LNCaP clone FGC (cell line): ENCODE results near the gene CASP6.

Experiments
- DNase-seq: peaks from one replicate; pipeline ENCODE4 v3.0.0-alpha.2; 2011; ENCODE audit warnings: low read depth
- H3K4me3 ChIP-seq: 2 replicates; pipeline ENCODE4 v1.5.1; 2011; ENCODE audit warnings: mild to moderate bottlenecking, low read depth, low read length, control low read depth
- TF ChIP-seq, protein P1 (sequence below): IDR thresholded peaks from 2 replicates; pipeline ENCODE4 v1.5.1; 2012; ENCODE audit warnings: mild to moderate bottlenecking; ENCODE audit not compliant: control insufficient read depth, insufficient read depth; ENCODE audit errors: extremely low read depth

Gene CASP6

GRCh38 chr4:109721033-109721432 lies 17.8 kb upstream of the CASP6 start:
- TF ChIP-seq, protein P1, sequence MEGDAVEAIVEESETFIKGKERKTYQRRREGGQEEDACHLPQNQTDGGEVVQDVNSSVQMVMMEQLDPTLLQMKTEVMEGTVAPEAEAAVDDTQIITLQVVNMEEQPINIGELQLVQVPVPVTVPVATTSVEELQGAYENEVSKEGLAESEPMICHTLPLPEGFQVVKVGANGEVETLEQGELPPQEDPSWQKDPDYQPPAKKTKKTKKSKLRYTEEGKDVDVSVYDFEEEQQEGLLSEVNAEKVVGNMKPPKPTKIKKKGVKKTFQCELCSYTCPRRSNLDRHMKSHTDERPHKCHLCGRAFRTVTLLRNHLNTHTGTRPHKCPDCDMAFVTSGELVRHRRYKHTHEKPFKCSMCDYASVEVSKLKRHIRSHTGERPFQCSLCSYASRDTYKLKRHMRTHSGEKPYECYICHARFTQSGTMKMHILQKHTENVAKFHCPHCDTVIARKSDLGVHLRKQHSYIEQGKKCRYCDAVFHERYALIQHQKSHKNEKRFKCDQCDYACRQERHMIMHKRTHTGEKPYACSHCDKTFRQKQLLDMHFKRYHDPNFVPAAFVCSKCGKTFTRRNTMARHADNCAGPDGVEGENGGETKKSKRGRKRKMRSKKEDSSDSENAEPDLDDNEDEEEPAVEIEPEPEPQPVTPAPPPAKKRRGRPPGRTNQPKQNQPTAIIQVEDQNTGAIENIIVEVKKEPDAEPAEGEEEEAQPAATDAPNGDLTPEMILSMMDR: no peak
- DNase-seq: no peak
- H3K4me3 ChIP-seq: no peak overlapping the region

DNA sequence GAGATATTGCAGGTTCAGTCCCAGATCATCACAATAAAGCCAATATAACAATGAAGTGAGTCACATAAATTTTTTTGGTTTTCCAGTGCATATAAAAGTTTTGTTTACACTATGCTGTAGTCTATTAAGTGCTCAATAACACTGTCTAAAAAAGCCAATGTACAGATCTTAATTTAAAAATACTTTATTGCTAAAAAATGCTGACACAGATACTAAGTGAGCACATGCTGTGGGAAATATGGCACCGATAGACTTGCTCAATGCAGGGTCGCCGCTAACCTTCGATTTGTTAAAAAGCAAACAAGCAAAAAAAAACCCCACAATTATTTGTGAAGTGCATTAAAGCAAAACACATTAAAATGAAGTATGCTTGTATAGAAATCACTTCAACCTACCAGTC lies 16.4 kb upstream of the CASP6 start:
- H3K4me3 ChIP-seq: no peak overlapping the region
- DNase-seq: no peak
- TF ChIP-seq, protein P1: no peak

- TF ChIP-seq, protein P1: no peak
- H3K4me3 ChIP-seq: no peak overlapping the region
- DNase-seq: no peak
These were observed 15.5 kb upstream of the CASP6 start for GRCh38 chr4:109718759-109719158.

DNA sequence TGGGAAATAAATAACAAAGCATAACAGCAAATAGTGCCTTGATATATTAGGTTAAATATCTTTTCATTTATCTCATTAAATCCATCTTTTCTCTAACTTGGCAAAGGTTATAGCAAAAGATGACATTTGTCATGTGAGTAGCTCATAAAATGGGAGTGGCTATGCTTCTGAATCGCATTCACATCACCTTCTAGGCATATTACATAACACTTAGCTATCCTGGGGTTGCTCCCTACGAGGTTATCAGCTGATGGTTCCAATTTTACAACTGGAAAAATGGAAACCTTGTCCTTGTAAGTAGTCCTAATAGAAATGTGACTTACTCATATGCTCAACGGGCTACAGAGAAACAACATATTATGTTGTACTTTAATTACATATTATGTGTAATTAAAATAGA lies 10.3 kb upstream of the CASP6 start:
- TF ChIP-seq, protein P1: no peak
- no peak for DNase-seq
- no peak overlapping the region for H3K4me3 ChIP-seq

GRCh38 chr4:109708990-109709389 lies 5.7 kb upstream of the CASP6 start:
- no peak overlapping the region for H3K4me3 ChIP-seq
- TF ChIP-seq, protein P1: no peak
- no peak for DNase-seq

- DNase-seq: no peak
- TF ChIP-seq, protein P1: no peak
- no peak overlapping the region for H3K4me3 ChIP-seq
These were observed 5.2 kb upstream of the CASP6 start for GRCh38 chr4:109708435-109708834.

- DNase-seq: peak; percentile 33
- H3K4me3 ChIP-seq: peak overlapping the region; percentile 71
- TF ChIP-seq, protein P1: no peak
These were observed 568 bp upstream of the CASP6 start for GRCh38 chr4:109703664-109704361.
